Mucosa of descending colon (tissue), 3 donors: ENCODE measurements around the gene MACROH2A1. TPM values are rescaled to one million over a fixed set of nuclear protein-coding genes. Genes with fewer than 3 reads are reported as not detected.

Experiments used
- ATAC-seq: fragments of 200-7000 bp; cut with Tn5 transposase; one replicate; pipeline ENCODE4 v1.9.1; 2020; ENCODE audit warnings: mild to moderate bottlenecking, moderate library complexity
- DNase-seq, 3 donors: peaks; one replicate each; pipeline ENCODE4 v3.0.0-alpha.2; 2020
- H3K36me3 ChIP-seq: fragments of 200-600 bp; one replicate; pipeline ENCODE4 v1.8.0; 2021; ENCODE audit warnings: low read depth, mild to moderate bottlenecking
- H3K4me1 ChIP-seq: fragments of 200-600 bp; one replicate; pipeline ENCODE4 v1.8.0; 2021; ENCODE audit warnings: low read depth, mild to moderate bottlenecking
- H3K4me3 ChIP-seq: fragments of 200-600 bp; one replicate; pipeline ENCODE4 v1.8.0; 2021; ENCODE audit warnings: mild to moderate bottlenecking
- H3K9me3 ChIP-seq: fragments of 200-600 bp; one replicate; pipeline ENCODE4 v1.8.0; 2021; ENCODE audit warnings: mild to moderate bottlenecking
- intact Hi-C, 2 donors: fragments of 100-400 bp; cut with DNase I in 1 of 2; cut with micrococcal nuclease in 1 of 2; formaldehyde crosslinking; loops; one replicate each; pipeline versions ENCODE4 v1.11.0 to v1.11.1; 2022; cut with DNase I, micrococcal nuclease
- total RNA-seq, 3 donors: library from RNA; stranded (reverse); fragmentation: NEBNext Ultra II Directional in 2 of 3; extraction: Animal tissue kit (Norgen Biotek cat#: 25700) in 2 of 3; gene quantifications; one replicate each; pipeline versions ENCODE4 v1.2.1 to v1.2.4, GENCODE V29; 2021 to 2023
- TF ChIP-seq, protein P1 (sequence below): fragments of 200-600 bp; IDR thresholded peaks from one replicate; pipeline ENCODE4 v1.8.0; 2022; ENCODE audit warnings: antibody characterized with exemption, mild to moderate bottlenecking
- donor health status: DM: no; HTN: no; CAD: no; lungs with moderate emphysema.
- donor health status: DM: no; HTN: no; CAD: no.
- donor health status: DM: no; HTN: yes; CAD: no.

The MACROH2A1 gene
- total RNA-seq, 3 donors from 2014 or later: 170 to 255 (median 243) TPM

DNA sequence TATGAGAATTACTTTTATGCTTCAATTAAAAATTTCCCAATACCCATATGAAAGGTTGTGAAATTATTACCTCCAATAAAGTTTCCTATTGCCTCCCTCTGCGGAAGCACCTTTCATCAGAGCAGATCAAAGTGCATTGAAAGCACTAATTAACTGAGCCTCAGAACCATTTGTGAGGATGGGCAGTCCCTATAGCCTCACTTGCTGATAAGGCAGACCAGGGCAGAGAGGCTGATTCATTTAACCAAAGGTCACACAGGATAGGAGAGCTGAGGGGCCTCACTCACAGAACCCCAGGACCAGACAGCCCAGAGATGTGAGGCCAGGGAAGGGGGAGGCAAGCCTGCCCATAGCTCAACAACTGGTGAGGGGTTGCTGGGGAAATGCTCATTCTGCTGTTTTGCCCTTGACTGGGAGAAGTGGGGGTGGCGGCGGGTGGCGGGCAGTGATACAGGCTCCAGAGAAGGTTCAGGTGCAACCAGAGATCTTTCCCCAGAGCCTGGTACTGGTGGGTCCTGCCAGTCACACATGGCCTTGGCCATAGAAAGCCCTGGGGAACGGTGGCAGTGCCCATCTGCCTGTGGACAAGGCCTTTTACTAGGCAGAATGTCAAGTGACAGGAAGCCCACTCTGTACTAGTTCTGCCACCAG lies 57.9 kb downstream of the MACROH2A1 start:
- Histone ChIP-seq H3K36me3 (no peaks in the 10 kb centered on the region), H3K4me1 (peaks cover 23% of the 10 kb centered on the region), H3K4me3 (no peak overlapping the region), H3K9me3 (no peaks in the 10 kb centered on the region)
- TF ChIP-seq, protein P1, sequence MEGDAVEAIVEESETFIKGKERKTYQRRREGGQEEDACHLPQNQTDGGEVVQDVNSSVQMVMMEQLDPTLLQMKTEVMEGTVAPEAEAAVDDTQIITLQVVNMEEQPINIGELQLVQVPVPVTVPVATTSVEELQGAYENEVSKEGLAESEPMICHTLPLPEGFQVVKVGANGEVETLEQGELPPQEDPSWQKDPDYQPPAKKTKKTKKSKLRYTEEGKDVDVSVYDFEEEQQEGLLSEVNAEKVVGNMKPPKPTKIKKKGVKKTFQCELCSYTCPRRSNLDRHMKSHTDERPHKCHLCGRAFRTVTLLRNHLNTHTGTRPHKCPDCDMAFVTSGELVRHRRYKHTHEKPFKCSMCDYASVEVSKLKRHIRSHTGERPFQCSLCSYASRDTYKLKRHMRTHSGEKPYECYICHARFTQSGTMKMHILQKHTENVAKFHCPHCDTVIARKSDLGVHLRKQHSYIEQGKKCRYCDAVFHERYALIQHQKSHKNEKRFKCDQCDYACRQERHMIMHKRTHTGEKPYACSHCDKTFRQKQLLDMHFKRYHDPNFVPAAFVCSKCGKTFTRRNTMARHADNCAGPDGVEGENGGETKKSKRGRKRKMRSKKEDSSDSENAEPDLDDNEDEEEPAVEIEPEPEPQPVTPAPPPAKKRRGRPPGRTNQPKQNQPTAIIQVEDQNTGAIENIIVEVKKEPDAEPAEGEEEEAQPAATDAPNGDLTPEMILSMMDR: no peak
- intact Hi-C loops: no loop called here
- DNase-seq: peak in 1 of 3 donors; percentile 34
- ATAC-seq: peak; percentile 83

DNA sequence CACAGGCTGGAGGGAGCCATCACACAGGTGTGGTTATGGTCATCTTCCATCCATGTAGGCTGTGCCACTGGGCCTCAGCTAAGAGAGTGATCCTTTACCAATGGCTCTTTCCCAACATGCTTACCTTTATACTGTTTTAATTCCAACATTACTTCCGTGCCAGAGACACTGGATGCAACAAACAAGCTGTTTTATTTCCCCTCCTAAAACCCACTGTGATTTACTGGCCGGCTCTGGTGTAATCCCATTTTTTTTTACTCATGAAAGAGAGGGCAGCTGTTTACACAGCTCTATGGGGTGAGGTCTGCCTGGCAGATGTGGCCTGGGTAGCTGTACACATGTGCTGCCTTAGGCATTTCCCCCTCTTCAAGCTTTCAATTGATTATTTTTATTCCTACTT lies 58.5 kb downstream of the MACROH2A1 start:
- H3K4me3 ChIP-seq: no peak overlapping the region
- TF ChIP-seq, protein P1: no peak
- ATAC-seq (peak; percentile 61), DNase-seq (peak in 1 of 3 donors; percentile 34)
- intact Hi-C loops: no loop called here
- peaks cover 17% of the 10 kb centered on the region for H3K4me1 ChIP-seq
- no peaks in the 10 kb centered on the region for H3K9me3 ChIP-seq
- H3K36me3 ChIP-seq: no peaks in the 10 kb centered on the region

GRCh38 chr5:135339623-135340022 lies 59.4 kb downstream of the MACROH2A1 start:
- H3K36me3 ChIP-seq: no peaks in the 10 kb centered on the region
- intact Hi-C loops: loop anchor here (10.0 kb wide), 2 partner anchors 125 to 135 kb away; no protein-coding TSS in a partner anchor
- TF ChIP-seq, protein P1: no peak
- no peaks in the 10 kb centered on the region for H3K9me3 ChIP-seq
- DNase-seq (no peak), ATAC-seq (no peak)
- H3K4me1 ChIP-seq: peaks cover 10% of the 10 kb centered on the region
- H3K4me3 ChIP-seq: no peak overlapping the region

GRCh38 chr5:135339189-135339588 lies 59.8 kb downstream of the MACROH2A1 start:
- Histone ChIP-seq H3K4me1 (peaks cover 10% of the 10 kb centered on the region), H3K4me3 (no peak overlapping the region), H3K9me3 (no peaks in the 10 kb centered on the region), H3K36me3 (no peaks in the 10 kb centered on the region)
- intact Hi-C loops: loop anchor here (10.0 kb wide), 2 partner anchors 124 to 134 kb away; no protein-coding TSS in a partner anchor
- no peak for ATAC-seq
- TF ChIP-seq, protein P1: no peak
- no peak for DNase-seq

GRCh38 chr5:135337064-135337463 lies 62.0 kb downstream of the MACROH2A1 start:
- DNase-seq: no peak
- intact Hi-C loops: loop anchor here (10.0 kb wide), 2 partner anchors 122 to 132 kb away; no protein-coding TSS in a partner anchor
- TF ChIP-seq, protein P1: no peak
- H3K4me1 ChIP-seq: peaks cover 6% of the 10 kb centered on the region
- H3K9me3 ChIP-seq: no peaks in the 10 kb centered on the region
- ATAC-seq: no peak
- no peak overlapping the region for H3K4me3 ChIP-seq
- H3K36me3 ChIP-seq: no peaks in the 10 kb centered on the region
